ENCODE results near the gene VSTM4.

DNA sequence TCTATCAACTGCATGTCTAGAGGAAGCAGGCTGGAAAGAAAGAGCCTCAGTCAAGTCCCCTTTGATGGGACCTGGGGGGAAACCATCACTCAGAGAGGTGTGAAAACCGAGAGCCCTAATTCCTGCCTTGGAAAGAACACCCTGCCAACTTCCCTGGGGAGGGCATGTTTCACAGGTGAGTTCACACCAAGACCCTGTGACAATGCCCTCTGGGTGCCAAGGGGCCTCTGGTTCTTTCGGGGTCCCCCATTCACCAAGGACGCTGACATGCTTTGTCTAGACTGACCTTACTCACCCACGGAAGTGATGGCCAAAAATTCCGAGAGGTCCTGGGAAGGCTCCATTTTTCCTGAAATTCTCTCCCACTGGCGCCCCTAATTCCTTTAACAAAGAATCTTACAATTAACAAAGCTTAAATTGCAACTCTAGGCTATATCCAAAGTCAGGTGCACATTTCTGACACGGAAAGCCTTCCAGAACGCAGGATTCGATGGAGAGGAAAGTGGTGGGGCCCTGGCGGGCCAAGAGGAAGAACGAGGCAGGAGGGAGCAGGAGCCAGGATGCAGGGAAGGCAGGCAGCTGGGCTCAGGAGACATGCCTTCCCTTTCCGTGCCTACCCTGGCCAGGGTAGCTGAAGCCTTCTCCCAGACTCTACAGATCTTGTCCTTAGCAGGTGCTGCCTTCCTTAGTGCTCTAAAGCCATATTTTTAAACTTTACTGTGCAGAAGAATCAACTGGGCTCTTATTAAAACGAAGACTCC is 23.7 kb downstream of the VSTM4 start:
- TF ChIP-seq MAZ (IDR thresholded peaks at IDR 0.05; ENCODE audit: borderline replicate concordance, low read depth, low read length) (no peak), POLR2A (IDR thresholded peaks at IDR 0.05; ENCODE audit: low read depth, low read length) (no peak), MAFK (IDR thresholded peaks at IDR 0.05; ENCODE audit: low read depth, low read length) (no peak), RAD21 (IDR thresholded peaks at IDR 0.05; ENCODE audit: low read length) (no peak), MXI1 (IDR thresholded peaks at IDR 0.05; ENCODE audit: borderline replicate concordance, low read depth, low read length) (no peak), FOS (IDR thresholded peaks at IDR 0.05; ENCODE audit: low read depth, low read length) (no peak), SMC3 (IDR thresholded peaks at IDR 0.05; ENCODE audit: low read depth, low read length) (no peak), RCOR1 (IDR thresholded peaks at IDR 0.05; ENCODE audit: insufficient replicate concordance, low read length) (no peak), BHLHE40 (IDR thresholded peaks at IDR 0.05; ENCODE audit: low read depth, low read length) (no peak), RFX5 (IDR thresholded peaks at IDR 0.05; ENCODE audit: low read depth, low read length) (no peak), CHD1 (IDR thresholded peaks at IDR 0.05; ENCODE audit: low read depth, low read length) (no peak)
- TF ChIP-seq, protein P1, sequence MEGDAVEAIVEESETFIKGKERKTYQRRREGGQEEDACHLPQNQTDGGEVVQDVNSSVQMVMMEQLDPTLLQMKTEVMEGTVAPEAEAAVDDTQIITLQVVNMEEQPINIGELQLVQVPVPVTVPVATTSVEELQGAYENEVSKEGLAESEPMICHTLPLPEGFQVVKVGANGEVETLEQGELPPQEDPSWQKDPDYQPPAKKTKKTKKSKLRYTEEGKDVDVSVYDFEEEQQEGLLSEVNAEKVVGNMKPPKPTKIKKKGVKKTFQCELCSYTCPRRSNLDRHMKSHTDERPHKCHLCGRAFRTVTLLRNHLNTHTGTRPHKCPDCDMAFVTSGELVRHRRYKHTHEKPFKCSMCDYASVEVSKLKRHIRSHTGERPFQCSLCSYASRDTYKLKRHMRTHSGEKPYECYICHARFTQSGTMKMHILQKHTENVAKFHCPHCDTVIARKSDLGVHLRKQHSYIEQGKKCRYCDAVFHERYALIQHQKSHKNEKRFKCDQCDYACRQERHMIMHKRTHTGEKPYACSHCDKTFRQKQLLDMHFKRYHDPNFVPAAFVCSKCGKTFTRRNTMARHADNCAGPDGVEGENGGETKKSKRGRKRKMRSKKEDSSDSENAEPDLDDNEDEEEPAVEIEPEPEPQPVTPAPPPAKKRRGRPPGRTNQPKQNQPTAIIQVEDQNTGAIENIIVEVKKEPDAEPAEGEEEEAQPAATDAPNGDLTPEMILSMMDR (conservative IDR thresholded peaks at IDR 0.05; ENCODE audit: low read depth, low read length), result no peak
- TF ChIP-seq, protein P2, sequence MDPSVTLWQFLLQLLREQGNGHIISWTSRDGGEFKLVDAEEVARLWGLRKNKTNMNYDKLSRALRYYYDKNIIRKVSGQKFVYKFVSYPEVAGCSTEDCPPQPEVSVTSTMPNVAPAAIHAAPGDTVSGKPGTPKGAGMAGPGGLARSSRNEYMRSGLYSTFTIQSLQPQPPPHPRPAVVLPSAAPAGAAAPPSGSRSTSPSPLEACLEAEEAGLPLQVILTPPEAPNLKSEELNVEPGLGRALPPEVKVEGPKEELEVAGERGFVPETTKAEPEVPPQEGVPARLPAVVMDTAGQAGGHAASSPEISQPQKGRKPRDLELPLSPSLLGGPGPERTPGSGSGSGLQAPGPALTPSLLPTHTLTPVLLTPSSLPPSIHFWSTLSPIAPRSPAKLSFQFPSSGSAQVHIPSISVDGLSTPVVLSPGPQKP (IDR thresholded peaks at IDR 0.05; ENCODE audit: borderline replicate concordance, low read depth, low read length), result no peak
